ENCODE results near the gene C3orf22. TPM values are rescaled to one million over a fixed set of nuclear protein-coding genes. Genes with fewer than 3 reads are reported as not detected.

The C3orf22 gene
- total RNA-seq, 1 experiment from 2014 or later, result not detected

- Histone ChIP-seq H3K4me1 (replicated peaks) (no peaks in the 10 kb centered on the region), H3K4me3 (no peak overlapping the region), H3K27ac (no peak overlapping the region), H3K27me3 (replicated peaks) (peaks cover 29% of the 10 kb centered on the region), H3K36me3 (no peaks in the 10 kb centered on the region), H3K9me3 (replicated peaks) (no peaks in the 10 kb centered on the region)
- no peak for DNase-seq (ENCODE audit: low read depth in 1 of 2, low spot score in 2 of 2)
These were observed 11.4 kb upstream of the C3orf22 start for GRCh38 chr3:126570103-126570541.

DNA sequence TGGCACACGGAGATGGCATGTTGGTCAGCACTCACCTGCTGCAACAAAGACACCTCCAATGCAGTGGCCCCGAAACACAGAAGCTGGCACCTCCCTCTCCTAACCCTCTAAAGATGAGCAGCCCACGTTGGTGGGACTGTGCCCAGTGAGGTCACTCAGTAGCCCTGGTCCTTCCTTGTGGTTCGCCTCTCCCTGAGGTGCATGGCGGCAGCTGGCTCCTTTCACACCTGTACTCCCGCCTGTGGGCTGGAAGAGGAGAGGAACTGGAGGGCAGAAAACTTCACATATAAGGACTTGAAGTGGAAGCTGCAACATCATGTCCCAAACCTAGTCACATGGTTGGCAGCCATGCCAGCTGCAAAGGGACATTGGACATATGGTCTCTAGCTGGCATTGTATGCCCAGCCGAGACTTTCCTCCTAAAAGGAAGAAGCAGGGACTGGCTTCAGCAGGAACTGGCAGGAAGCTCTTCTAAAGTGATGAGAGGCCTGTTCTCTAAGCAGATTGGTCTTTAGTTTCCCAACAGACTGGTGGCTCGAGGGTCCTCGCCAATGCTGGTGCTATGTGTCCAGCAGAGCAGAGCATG lies 10.8 kb upstream of the C3orf22 start:
- no peaks in the 10 kb centered on the region for H3K9me3 ChIP-seq (replicated peaks)
- no peaks in the 10 kb centered on the region for H3K4me1 ChIP-seq (replicated peaks)
- no peak overlapping the region for H3K27ac ChIP-seq
- no peak overlapping the region for H3K4me3 ChIP-seq
- peaks cover 26% of the 10 kb centered on the region for H3K27me3 ChIP-seq (replicated peaks)
- no peaks in the 10 kb centered on the region for H3K36me3 ChIP-seq
- DNase-seq (ENCODE audit: low read depth in 1 of 2, low spot score in 2 of 2), result no peak

- Histone ChIP-seq H3K4me3 (no peak overlapping the region), H3K27me3 (replicated peaks) (peaks cover 26% of the 10 kb centered on the region), H3K36me3 (no peaks in the 10 kb centered on the region), H3K27ac (no peak overlapping the region), H3K4me1 (replicated peaks) (no peaks in the 10 kb centered on the region), H3K9me3 (replicated peaks) (no peaks in the 10 kb centered on the region)
- no peak for DNase-seq (ENCODE audit: low read depth in 1 of 2, low spot score in 2 of 2)
These were observed 10.1 kb upstream of the C3orf22 start for GRCh38 chr3:126568776-126569342.

DNA sequence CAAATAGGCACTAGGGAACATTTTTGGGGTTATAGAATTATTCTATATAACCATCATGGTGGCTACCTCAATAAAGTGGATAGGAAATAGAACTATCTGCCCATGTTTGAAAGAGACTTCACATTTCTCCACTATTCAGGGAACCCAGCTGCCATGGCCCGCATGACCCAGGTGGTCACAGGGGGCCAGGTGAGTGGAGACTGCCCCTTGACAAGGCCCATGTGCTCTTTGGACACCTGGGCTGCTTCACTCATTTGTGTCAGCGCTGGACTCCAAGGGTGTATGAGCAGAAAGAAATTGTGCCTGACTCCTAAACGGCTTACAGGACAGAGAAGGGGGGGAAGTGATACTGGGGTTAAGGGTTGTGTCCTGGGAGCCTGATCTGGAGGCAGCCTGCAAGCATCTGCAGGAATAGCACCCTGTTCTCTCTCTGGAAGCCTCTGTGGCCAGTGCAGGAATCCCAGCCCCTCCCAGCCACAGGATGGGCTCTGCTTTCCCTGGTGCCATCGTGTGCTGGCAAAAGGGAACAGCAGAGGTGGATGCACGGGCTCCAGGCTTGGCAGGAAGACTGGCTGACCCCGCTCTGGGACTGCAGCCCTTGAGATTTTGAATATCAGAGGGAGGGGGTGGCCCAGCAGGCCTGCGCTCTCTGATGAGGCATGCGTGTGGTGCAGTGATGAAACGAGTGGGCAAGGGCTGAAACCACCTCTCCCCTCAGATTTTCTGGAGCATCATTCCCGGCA lies 9.1 kb upstream of the C3orf22 start:
- Histone ChIP-seq H3K4me3 (no peak overlapping the region), H3K9me3 (replicated peaks) (no peaks in the 10 kb centered on the region), H3K27ac (no peak overlapping the region), H3K27me3 (replicated peaks) (peaks cover 28% of the 10 kb centered on the region), H3K4me1 (replicated peaks) (no peaks in the 10 kb centered on the region), H3K36me3 (no peaks in the 10 kb centered on the region)
- DNase-seq (ENCODE audit: low read depth in 1 of 2, low spot score in 2 of 2), result no peak

GRCh38 chr3:126562737-126563276 lies 4.1 kb upstream of the C3orf22 start:
- H3K27me3 ChIP-seq (replicated peaks), result peaks cover 41% of the 10 kb centered on the region
- H3K27ac ChIP-seq, result no peak overlapping the region

GRCh38 chr3:126557761-126558160 lies 971 bp downstream of the C3orf22 start:
- no peak overlapping the region for H3K27ac ChIP-seq
- peaks cover 12% of the 10 kb centered on the region for H3K27me3 ChIP-seq (replicated peaks)
- no peaks in the 10 kb centered on the region for H3K9me3 ChIP-seq (replicated peaks)
- no peaks in the 10 kb centered on the region for H3K36me3 ChIP-seq
- DNase-seq (ENCODE audit: low read depth in 1 of 2, low spot score in 2 of 2), result peak in 1 of 2 experiments; percentile 30
- no peak overlapping the region for H3K4me3 ChIP-seq
- H3K4me1 ChIP-seq (replicated peaks), result no peaks in the 10 kb centered on the region

More at GRCh38 chr3:126562737-126563276, 4.1 kb upstream of the C3orf22 start:
- no peak overlapping the region for H3K4me3 ChIP-seq
- H3K9me3 ChIP-seq (replicated peaks), result no peaks in the 10 kb centered on the region
- H3K36me3 ChIP-seq, result no peaks in the 10 kb centered on the region
- H3K4me1 ChIP-seq (replicated peaks), result no peaks in the 10 kb centered on the region
- no peak for DNase-seq (ENCODE audit: low read depth in 1 of 2, low spot score in 2 of 2)

DNA sequence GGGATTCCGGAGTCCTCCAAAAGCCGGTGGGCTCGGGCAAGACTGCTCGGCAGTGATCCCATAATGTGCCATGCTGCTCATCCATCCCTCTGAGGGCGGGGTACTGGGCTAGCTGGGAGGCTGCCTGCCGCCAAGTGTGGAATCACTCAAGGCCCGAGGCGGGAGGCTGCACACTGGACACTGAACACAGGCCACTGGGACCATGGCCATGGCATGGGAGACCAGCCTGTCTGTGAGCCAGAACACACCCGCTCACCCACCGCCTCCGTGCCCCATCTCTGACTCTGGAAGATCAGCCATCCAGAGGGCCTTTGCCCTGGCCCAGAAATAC lies 1.4 kb downstream of the C3orf22 start:
- DNase-seq (ENCODE audit: low read depth in 1 of 2, low spot score in 2 of 2), result no peak
- no peak overlapping the region for H3K27ac ChIP-seq
- no peaks in the 10 kb centered on the region for H3K36me3 ChIP-seq
- H3K27me3 ChIP-seq (replicated peaks), result peaks cover 9% of the 10 kb centered on the region
- no peak overlapping the region for H3K4me3 ChIP-seq
- H3K4me1 ChIP-seq (replicated peaks), result no peaks in the 10 kb centered on the region
- no peaks in the 10 kb centered on the region for H3K9me3 ChIP-seq (replicated peaks)

DNA sequence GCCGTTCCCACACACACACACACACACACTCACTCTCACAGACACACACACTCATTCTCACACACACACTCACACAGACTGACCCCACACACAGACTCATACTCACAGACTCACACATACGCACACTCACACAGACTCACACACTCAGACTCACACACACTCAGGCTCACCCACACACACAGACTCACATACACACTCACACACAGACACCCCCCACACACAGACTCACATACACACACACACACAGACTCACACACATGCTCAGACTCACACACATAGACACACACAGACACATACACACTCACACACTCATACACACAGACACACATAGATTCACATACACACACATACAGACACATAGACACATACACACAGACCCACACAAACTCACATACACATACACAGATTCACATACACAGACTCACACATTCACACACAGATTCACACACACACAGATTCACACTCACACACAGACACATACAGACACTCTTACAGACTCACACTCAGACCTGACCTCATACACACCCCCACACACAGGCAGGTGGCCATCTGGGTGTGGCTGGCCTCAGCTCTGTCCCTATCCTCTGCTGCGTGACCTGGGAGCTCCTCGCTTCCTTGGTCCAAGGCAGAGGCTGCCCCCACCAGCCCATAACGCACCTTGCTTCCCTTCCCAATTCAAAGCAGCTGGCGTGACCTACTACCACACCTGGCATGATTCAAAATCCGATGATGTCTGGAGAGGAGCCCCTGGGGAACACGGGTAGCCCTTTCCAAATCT lies 1.9 kb downstream of the C3orf22 start:
- Histone ChIP-seq H3K4me3 (no peak overlapping the region), H3K36me3 (no peaks in the 10 kb centered on the region)

DNA sequence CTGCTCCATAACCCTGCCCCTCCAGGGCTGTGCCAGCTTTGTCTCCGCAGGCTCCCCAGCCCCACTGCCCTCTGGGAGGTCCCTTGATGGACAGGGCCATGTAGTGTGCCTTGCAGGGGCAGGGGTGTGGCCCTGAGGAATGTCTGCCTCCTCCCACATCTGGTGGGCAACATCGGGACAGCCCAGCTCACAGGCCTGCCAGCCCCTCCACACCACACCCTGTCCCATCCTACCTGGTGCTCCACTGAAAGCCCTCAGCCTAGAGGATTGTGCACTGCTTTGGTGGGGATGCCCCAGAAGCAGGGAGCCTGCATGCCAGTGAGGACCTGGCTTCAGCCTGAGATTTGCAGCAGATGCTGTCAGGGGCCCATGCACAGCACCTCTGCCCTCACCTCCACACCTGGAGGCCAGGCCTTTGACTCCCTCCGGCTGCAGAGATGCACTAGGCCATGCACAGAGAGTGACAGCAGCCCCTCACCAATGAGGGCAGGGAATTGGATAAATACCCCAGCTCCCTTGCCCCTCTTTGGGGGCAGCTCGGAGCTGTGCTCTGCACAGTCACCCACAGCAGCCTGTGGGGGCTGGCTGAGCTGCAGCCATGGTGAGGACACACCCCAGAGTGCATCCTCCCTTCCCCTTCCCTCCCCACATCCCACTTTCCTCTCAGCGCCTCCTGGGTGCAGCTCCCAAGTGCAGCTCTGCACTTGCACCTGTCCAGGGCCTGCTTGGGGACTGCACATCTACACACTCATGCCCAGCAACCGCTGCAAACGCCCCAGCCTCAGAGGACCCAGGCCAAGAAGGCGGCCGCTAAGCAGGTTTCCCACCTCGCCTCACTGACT lies 2.7 kb downstream of the C3orf22 start:
- H3K27ac ChIP-seq, result no peak overlapping the region
- DNase-seq (ENCODE audit: low read depth in 1 of 2, low spot score in 2 of 2), result peak in 1 of 2 experiments; percentile 25
- no peaks in the 10 kb centered on the region for H3K4me1 ChIP-seq (replicated peaks)
- no peaks in the 10 kb centered on the region for H3K27me3 ChIP-seq (replicated peaks)
- H3K9me3 ChIP-seq (replicated peaks), result no peaks in the 10 kb centered on the region
- H3K4me3 ChIP-seq, result no peak overlapping the region
- no peaks in the 10 kb centered on the region for H3K36me3 ChIP-seq

More for the DNA sequence above, 1.9 kb downstream of the C3orf22 start:
- Histone ChIP-seq H3K27ac (no peak overlapping the region), H3K4me1 (replicated peaks) (no peaks in the 10 kb centered on the region), H3K27me3 (replicated peaks) (peaks cover 3% of the 10 kb centered on the region; the same call in 1 of the 2 replicates), H3K9me3 (replicated peaks) (no peaks in the 10 kb centered on the region)
- DNase-seq (ENCODE audit: low read depth in 1 of 2, low spot score in 2 of 2), result no peak

DNA sequence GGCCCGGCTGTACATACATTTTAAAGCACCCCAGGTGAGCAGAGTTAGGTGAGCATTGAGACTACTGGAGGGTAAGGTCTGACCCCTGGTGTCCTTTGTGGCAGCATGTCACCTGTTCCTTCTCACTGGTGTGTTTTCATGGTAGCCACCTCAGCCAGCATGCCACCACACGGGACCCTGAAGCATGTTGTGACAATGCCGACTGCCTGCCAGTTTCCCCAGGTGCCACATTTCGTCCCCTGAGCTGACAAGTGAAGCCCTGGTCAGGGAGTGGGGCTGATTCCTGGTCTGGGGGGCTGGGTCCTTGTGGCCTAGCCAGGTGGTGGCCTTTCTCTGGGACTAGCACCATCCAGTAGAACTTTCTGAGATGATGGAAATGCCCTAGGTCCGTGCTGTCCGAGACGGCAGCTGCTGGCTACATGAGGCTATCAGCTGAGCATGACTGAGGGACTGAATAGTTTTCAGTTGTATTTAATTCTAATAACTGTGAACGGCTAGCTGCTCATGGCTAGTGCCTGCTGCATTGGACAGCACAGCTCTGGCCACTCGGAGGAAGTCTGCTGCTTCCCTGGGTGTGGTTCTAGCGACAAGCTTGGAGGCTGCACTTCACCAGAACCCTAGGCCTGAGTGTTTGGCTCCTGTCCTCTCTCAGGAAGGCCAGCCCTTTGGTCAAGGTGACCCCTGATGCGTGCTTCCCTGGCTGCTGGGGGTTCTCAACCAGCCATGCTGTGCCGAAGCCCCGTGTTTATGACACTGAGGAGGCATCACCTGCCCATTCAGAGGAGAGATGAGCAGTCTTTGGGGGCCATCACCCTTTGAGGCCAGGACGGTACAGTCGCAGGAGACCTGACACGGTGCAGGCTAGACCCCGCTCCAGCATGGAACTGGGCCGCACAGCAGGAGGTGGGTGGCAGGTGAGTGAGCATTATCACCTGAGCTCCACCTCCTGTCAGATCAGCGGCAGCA lies 3.9 kb downstream of the C3orf22 start:
- Histone ChIP-seq H3K36me3 (no peaks in the 10 kb centered on the region), H3K4me1 (replicated peaks) (no peaks in the 10 kb centered on the region), H3K4me3 (no peak overlapping the region), H3K27me3 (replicated peaks) (no peaks in the 10 kb centered on the region), H3K27ac (no peak overlapping the region), H3K9me3 (replicated peaks) (no peaks in the 10 kb centered on the region)
- DNase-seq (ENCODE audit: low read depth in 1 of 2, low spot score in 2 of 2), result peak in 1 of 2 experiments; percentile 30

GRCh38 chr3:126553284-126554084 lies 5.2 kb downstream of the C3orf22 start:
- H3K27ac ChIP-seq, result no peak overlapping the region
- no peak overlapping the region for H3K4me3 ChIP-seq
- no peaks in the 10 kb centered on the region for H3K27me3 ChIP-seq (replicated peaks)
- H3K36me3 ChIP-seq, result no peaks in the 10 kb centered on the region
- DNase-seq (ENCODE audit: low read depth in 1 of 2, low spot score in 2 of 2), result peak in 1 of 2 experiments; percentile 30
- no peaks in the 10 kb centered on the region for H3K4me1 ChIP-seq (replicated peaks)
- H3K9me3 ChIP-seq (replicated peaks), result no peaks in the 10 kb centered on the region
